ENCODE results near the gene SOCS1.

The SOCS1 gene

GRCh38 chr16:11217651-11218603, 38.1 kb downstream of the SOCS1 start:
- Histone ChIP-seq H3F3A (ENCODE audit: low read depth) (no peaks in the 10 kb centered on the region), H3K79me2 (ENCODE audit: insufficient read depth, low read length) (no peaks in the 10 kb centered on the region), H3K9me3 (ENCODE audit: insufficient read depth, low read depth, low read length) (no peaks in the 10 kb centered on the region), H3K4me1 (ENCODE audit: insufficient read depth, low read length, poor library complexity, severe bottlenecking) (no peaks in the 10 kb centered on the region), H3K9ac (ENCODE audit: low read depth, low read length, poor library complexity, severe bottlenecking) (no peak overlapping the region), H2AFZ (ENCODE audit: low read length) (no peak overlapping the region), H3K4me3 (ENCODE audit: low read length, poor library complexity, severe bottlenecking) (no peak overlapping the region), H3K4me2 (ENCODE audit: low read depth, low read length, poor library complexity, severe bottlenecking) (no peak overlapping the region), H3K36me3 (ENCODE audit: insufficient read depth, low read length) (no peaks in the 10 kb centered on the region), H3K27me3 (ENCODE audit: insufficient read depth, low read length, poor library complexity, severe bottlenecking) (no peaks in the 10 kb centered on the region), H4K20me1 (ENCODE audit: insufficient read depth, low read length, poor library complexity, severe bottlenecking) (no peaks in the 10 kb centered on the region), H3K9me2 (replicated peaks; ENCODE audit: low read depth, low read length) (no peaks in the 10 kb centered on the region)
- no peak for TF ChIP-seq CTCF (conservative IDR thresholded peaks at IDR 0.05; ENCODE audit: low read length)
- TF ChIP-seq EZH2phosphoT487 (IDR thresholded peaks at IDR 0.05; ENCODE audit: borderline replicate concordance) = no peak

GRCh38 chr16:11215935-11216556, 40.0 kb downstream of the SOCS1 start:
- Histone ChIP-seq H2AFZ (ENCODE audit: low read length) (no peak overlapping the region), H3K9me2 (replicated peaks; ENCODE audit: low read depth, low read length) (no peaks in the 10 kb centered on the region), H3K4me1 (ENCODE audit: insufficient read depth, low read length, poor library complexity, severe bottlenecking) (no peaks in the 10 kb centered on the region), H3K27me3 (ENCODE audit: insufficient read depth, low read length, poor library complexity, severe bottlenecking) (no peaks in the 10 kb centered on the region), H3K36me3 (ENCODE audit: insufficient read depth, low read length) (no peaks in the 10 kb centered on the region), H3K79me2 (ENCODE audit: insufficient read depth, low read length) (no peaks in the 10 kb centered on the region), H4K20me1 (ENCODE audit: insufficient read depth, low read length, poor library complexity, severe bottlenecking) (no peaks in the 10 kb centered on the region), H3K4me3 (ENCODE audit: low read length, poor library complexity, severe bottlenecking) (no peak overlapping the region), H3K9me3 (ENCODE audit: insufficient read depth, low read depth, low read length) (no peaks in the 10 kb centered on the region), H3K4me2 (ENCODE audit: low read depth, low read length, poor library complexity, severe bottlenecking) (no peak overlapping the region), H3K9ac (ENCODE audit: low read depth, low read length, poor library complexity, severe bottlenecking) (no peak overlapping the region), H3F3A (ENCODE audit: low read depth) (no peaks in the 10 kb centered on the region)
- no peak for TF ChIP-seq CTCF (conservative IDR thresholded peaks at IDR 0.05; ENCODE audit: low read length)
- TF ChIP-seq EZH2phosphoT487 (IDR thresholded peaks at IDR 0.05; ENCODE audit: borderline replicate concordance) = no peak

GRCh38 chr16:11213799-11214198, 42.2 kb downstream of the SOCS1 start:
- Histone ChIP-seq H3K4me3 (ENCODE audit: low read length, poor library complexity, severe bottlenecking) (no peak overlapping the region), H2AFZ (ENCODE audit: low read length) (no peak overlapping the region), H3K36me3 (ENCODE audit: insufficient read depth, low read length) (no peaks in the 10 kb centered on the region), H3F3A (ENCODE audit: low read depth) (no peaks in the 10 kb centered on the region), H3K9ac (ENCODE audit: low read depth, low read length, poor library complexity, severe bottlenecking) (no peak overlapping the region), H4K20me1 (ENCODE audit: insufficient read depth, low read length, poor library complexity, severe bottlenecking) (no peaks in the 10 kb centered on the region), H3K79me2 (ENCODE audit: insufficient read depth, low read length) (no peaks in the 10 kb centered on the region), H3K9me2 (replicated peaks; ENCODE audit: low read depth, low read length) (no peaks in the 10 kb centered on the region), H3K4me2 (ENCODE audit: low read depth, low read length, poor library complexity, severe bottlenecking) (no peak overlapping the region), H3K4me1 (ENCODE audit: insufficient read depth, low read length, poor library complexity, severe bottlenecking) (no peaks in the 10 kb centered on the region), H3K27me3 (ENCODE audit: insufficient read depth, low read length, poor library complexity, severe bottlenecking) (no peaks in the 10 kb centered on the region), H3K9me3 (ENCODE audit: insufficient read depth, low read depth, low read length) (no peaks in the 10 kb centered on the region)
- TF ChIP-seq CTCF (conservative IDR thresholded peaks at IDR 0.05; ENCODE audit: low read length) = no peak
- TF ChIP-seq EZH2phosphoT487 (IDR thresholded peaks at IDR 0.05; ENCODE audit: borderline replicate concordance) = no peak

Data from Loucy (cell line).